K562 (cell line): ENCODE results near the gene KXD1. TPM values are rescaled to one million over a fixed set of nuclear protein-coding genes. Genes with fewer than 3 reads are reported as not detected.

Experiments used
- ADNP ChIP-seq: fragments of 200-800 bp; sonication (Bioruptor generic); IDR thresholded peaks from 2 replicates; pipeline ENCODE4 v1.6.1; 2016; ENCODE audit warnings: missing genetic modification characterization, missing compliant biosample characterization
- ATF7 ChIP-seq: fragments of 450-650 bp; IDR thresholded peaks from 2 replicates; pipeline ENCODE4 v1.7.1; 2014; ENCODE audit warnings: mild to moderate bottlenecking, moderate library complexity
- CBX3 ChIP-seq, 2 experiments: IDR thresholded peaks; 1 replicate in 1 of 2; 2 replicates in 1 of 2; pipeline ENCODE4 v1.6.1; 2012; ENCODE audit warnings: inconsistent platforms in 2 of 2, low read length in 2 of 2, borderline replicate concordance in 1 of 2, control low read depth in 1 of 2
- E2F1 ChIP-seq: sonication (generic); formaldehyde crosslinking; IDR thresholded peaks from 2 replicates; pipeline ENCODE4 v1.8.1; 2023; ENCODE audit warnings: mild to moderate bottlenecking, missing genetic modification reagents, moderate library complexity
- EGR1 ChIP-seq: fragments of 450-650 bp; conservative IDR thresholded peaks from 2 replicates; pipeline ENCODE4 v1.6.1; 2017; ENCODE audit warnings: mild to moderate bottlenecking
- ESRRA ChIP-seq: fragments of 450-650 bp; IDR thresholded peaks from 2 replicates; pipeline ENCODE4 v1.6.1; 2014; ENCODE audit warnings: low read depth, mild to moderate bottlenecking, moderate library complexity, borderline replicate concordance
- FOXK1 ChIP-seq: sonication (generic); formaldehyde crosslinking; IDR thresholded peaks from 2 replicates; pipeline ENCODE4 v1.8.0; 2022; ENCODE audit warnings: missing genetic modification reagents, mild to moderate bottlenecking, borderline replicate concordance
- GABPB1 ChIP-seq: sonication (generic); formaldehyde crosslinking; IDR thresholded peaks from 2 replicates; pipeline ENCODE4 v1.8.0; 2022; ENCODE audit warnings: mild to moderate bottlenecking, missing genetic modification reagents
- HDAC6 ChIP-seq: IDR thresholded peaks from 2 replicates; pipeline ENCODE4 v1.6.1; 2012; ENCODE audit warnings: low read depth, mild to moderate bottlenecking, control low read depth, inconsistent platforms, low read length, moderate library complexity
- HNRNPH1 ChIP-seq: fragments of 200-400 bp; formaldehyde crosslinking; optimal IDR thresholded peaks from 2 replicates; pipeline ENCODE3; 2017; ENCODE audit warnings: low read depth, mild to moderate bottlenecking, low read length, moderate library complexity
- ILK ChIP-seq: fragments of 450-650 bp; IDR thresholded peaks from 2 replicates; pipeline ENCODE4 v1.6.1; 2016; ENCODE audit warnings: missing genetic modification characterization, low read depth, mild to moderate bottlenecking, missing compliant biosample characterization, moderate library complexity, borderline replicate concordance
- LCOR ChIP-seq: sonication (generic); formaldehyde crosslinking; IDR thresholded peaks from 2 replicates; pipeline ENCODE4 v1.8.0; 2022; ENCODE audit warnings: mild to moderate bottlenecking, missing genetic modification reagents
- MAZ ChIP-seq, 2 experiments: fragments of 450-650 bp in 1 of 2; sonication (generic) in 1 of 2; formaldehyde crosslinking; IDR thresholded peaks in 1 of 2; conservative IDR thresholded peaks in 1 of 2; 2 replicates each; pipeline versions ENCODE4 v1.4.0 to v1.5.0; 2020; ENCODE audit warnings: mild to moderate bottlenecking in 1 of 2, missing genetic modification reagents in 1 of 2
- RBFOX2 ChIP-seq: fragments of 200-400 bp; formaldehyde crosslinking; IDR thresholded peaks from 2 replicates; pipeline ENCODE4 v1.6.1; 2017; ENCODE audit warnings: low read depth, mild to moderate bottlenecking, low read length, moderate library complexity
- SPI1 ChIP-seq: IDR thresholded peaks from 2 replicates; pipeline ENCODE4 v1.6.1; 2011; ENCODE audit warnings: low read depth, low read length, control low read depth, borderline replicate concordance
- STAT5A ChIP-seq: IDR thresholded peaks from 2 replicates; pipeline ENCODE4 v1.6.1; 2012; ENCODE audit warnings: low read length, inconsistent platforms, borderline replicate concordance
- ZMIZ1 ChIP-seq, 2 experiments: fragments of 150-350 bp in 1 of 2; IDR thresholded peaks; 2 replicates each; pipeline ENCODE4 v1.6.1; 2012 to 2016; ENCODE audit warnings: low read depth in 2 of 2, low read length in 2 of 2, mild to moderate bottlenecking in 1 of 2, moderate library complexity in 1 of 2
- ZNF253 ChIP-seq: fragments of 250-450 bp; sonication (Bioruptor Pico); conservative IDR thresholded peaks from 2 replicates; pipeline ENCODE4 v1.6.1; 2021; ENCODE audit warnings: mild to moderate bottlenecking
- polyA plus RNA-seq, 8 experiments: library from polyadenylated mRNA; depleted of rRNA in 4 of 8; stranded (reverse) in 5 of 8; unstranded in 3 of 8; fragments of >200 nt; fragmentation: Nextera tagmentation in 2 of 8; fragmentation: Illumina TruSeq in 1 of 8; extraction: Ambion mirVana in 2 of 8; extraction: Trizol in 1 of 8; gene quantifications; 2 replicates each; pipeline versions ENCODE4 v1.2.1 to v1.2.3, GENCODE V29; 2011 to 2014; ENCODE audit warnings: inconsistent platforms in 1 of 8, missing spikeins in 1 of 8
- total RNA-seq, 7 experiments: library from RNA; depleted of rRNA in 6 of 7; stranded (reverse); fragments of >200 nt in 6 of 7; fragmentation: Illumina TruSeq in 2 of 7; extraction: Trizol in 2 of 7; gene quantifications; 2 replicates each; pipeline versions ENCODE4 v1.2.1 to v1.2.3, GENCODE V29; 2011 to 2021; ENCODE audit warnings: low replicate concordance in 1 of 7
- TF ChIP-seq, protein P1 (sequence below): fragments of 450-650 bp; formaldehyde crosslinking; IDR thresholded peaks from 2 replicates; pipeline ENCODE4 v1.4.0; 2020; ENCODE audit warnings: mild to moderate bottlenecking
- TF ChIP-seq, protein P2 (sequence below): fragments of 450-650 bp; IDR thresholded peaks from 2 replicates; pipeline ENCODE4 v1.6.1; 2016; ENCODE audit warnings: antibody characterized with exemption

Gene KXD1
- total and polyA plus RNA-seq, 9 of the 15 experiments (the other 6 are each of a cell fraction or from before 2014, with no cell fraction given): 21.9 to 210 (median 118) TPM

DNA sequence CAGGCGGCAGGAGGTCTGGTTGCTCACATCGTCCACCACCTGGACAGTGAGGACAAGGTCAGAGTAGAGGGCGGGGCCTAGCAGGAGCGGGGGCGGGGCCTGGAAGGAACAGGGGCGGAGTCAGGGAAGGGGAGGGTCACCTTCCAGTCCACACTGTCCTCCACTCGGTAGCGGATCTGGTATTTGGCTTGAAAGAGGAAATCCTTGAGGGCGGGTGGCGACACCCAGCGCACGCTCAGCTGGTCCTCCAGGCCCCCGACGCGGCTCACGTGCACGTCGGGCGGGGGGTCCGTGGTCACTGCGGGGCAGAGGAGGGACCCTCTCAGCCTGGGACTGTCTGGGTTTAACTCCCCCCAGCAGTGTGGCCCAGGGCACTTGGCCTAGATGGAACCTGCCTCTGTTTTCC is 39.1 kb downstream of the KXD1 start (continued):
- no peak for TF ChIP-seq ZMIZ1 (IDR thresholded peaks at IDR 0.05; ENCODE audit: low read depth in 2 of 2, low read length in 2 of 2)
- TF ChIP-seq GABPB1 (CRISPR knock-in tag): peak; percentile 45; the same call in 1 of the 2 replicates
- no peak for TF ChIP-seq E2F1
- no peak for TF ChIP-seq ADNP (tag)
- peak; percentile 80 for TF ChIP-seq RBFOX2
- peak; percentile 79 to 91 for TF ChIP-seq MAZ (CRISPR knock-in tag; conservative IDR thresholded peaks at IDR 0.05 in 1 of 2, IDR thresholded peaks at IDR 0.05 in 1 of 2)
- TF ChIP-seq HNRNPH1: no peak
- TF ChIP-seq ESRRA: peak; percentile 87
- TF ChIP-seq, protein P1, sequence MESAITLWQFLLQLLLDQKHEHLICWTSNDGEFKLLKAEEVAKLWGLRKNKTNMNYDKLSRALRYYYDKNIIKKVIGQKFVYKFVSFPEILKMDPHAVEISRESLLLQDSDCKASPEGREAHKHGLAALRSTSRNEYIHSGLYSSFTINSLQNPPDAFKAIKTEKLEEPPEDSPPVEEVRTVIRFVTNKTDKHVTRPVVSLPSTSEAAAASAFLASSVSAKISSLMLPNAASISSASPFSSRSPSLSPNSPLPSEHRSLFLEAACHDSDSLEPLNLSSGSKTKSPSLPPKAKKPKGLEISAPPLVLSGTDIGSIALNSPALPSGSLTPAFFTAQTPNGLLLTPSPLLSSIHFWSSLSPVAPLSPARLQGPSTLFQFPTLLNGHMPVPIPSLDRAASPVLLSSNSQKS: no peak
- no peak for TF ChIP-seq ILK (tag)
- peak; percentile 42; the same call in 1 of the 2 replicates for TF ChIP-seq ATF7
- TF ChIP-seq EGR1: peak; percentile 48
- TF ChIP-seq, protein P2, sequence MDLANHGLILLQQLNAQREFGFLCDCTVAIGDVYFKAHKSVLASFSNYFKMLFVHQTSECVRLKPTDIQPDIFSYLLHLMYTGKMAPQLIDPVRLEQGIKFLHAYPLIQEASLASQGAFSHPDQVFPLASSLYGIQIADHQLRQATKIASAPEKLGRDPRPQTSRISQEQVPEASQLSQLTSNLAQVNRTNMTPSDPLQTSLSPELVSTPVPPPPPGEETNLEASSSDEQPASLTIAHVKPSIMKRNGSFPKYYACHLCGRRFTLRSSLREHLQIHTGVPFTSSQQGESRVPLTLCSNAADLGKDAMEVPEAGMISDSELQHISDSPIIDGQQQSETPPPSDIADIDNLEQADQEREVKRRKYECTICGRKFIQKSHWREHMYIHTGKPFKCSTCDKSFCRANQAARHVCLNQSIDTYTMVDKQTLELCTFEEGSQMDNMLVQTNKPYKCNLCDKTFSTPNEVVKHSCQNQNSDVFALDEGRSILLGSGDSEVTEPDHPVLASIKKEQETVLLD: no peak
- no peak for TF ChIP-seq STAT5A
- TF ChIP-seq HDAC6: no peak
- TF ChIP-seq FOXK1: no peak
- no peak for TF ChIP-seq ZNF253
- TF ChIP-seq SPI1: peak; percentile 82
- peak; percentile 49; the same call in 1 of the 2 replicates for TF ChIP-seq LCOR
- TF ChIP-seq CBX3 (IDR thresholded peaks at IDR 0.05; ENCODE audit: borderline replicate concordance in 1 of 2, low read length in 2 of 2): peak in 1 of 2 experiments; percentile 24; a peak in 1 of 3 replicates
